ENCODE results near the gene CPEB4.

CPEB4 gene

DNA sequence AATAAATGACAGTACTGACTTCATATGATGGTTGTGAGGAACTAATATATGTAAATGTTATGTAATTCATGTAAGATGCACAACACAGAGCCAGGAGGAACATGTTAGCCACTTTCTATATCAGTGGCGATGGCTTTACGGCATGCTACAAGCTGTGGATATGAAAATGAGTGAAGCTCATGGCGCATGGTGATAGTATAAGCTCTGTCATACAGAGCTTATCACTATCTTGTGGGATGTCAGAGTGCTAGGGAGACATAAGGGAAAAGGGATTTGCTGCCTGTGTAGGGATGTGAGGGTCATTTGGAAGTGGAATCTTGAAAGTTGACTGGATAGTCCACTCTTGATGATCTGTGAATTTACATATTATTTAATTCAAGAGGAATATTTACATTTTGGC, 13.6 kb downstream of the CPEB4 start:
- Histone ChIP-seq H3K4me3 (ENCODE audit: low read depth, low read length) (no peak overlapping the region), H2BK5ac (ENCODE audit: low read depth, low read length, poor library complexity) (no peak overlapping the region), H3K27me3 (ENCODE audit: insufficient read depth, low read length) (no peaks in the 10 kb centered on the region), H2BK120ac (ENCODE audit: insufficient read depth, low read length, poor library complexity) (no peak overlapping the region), H2AK5ac (ENCODE audit: low read length) (no peak overlapping the region), H3K14ac (ENCODE audit: low read length) (no peak overlapping the region), H3K4me2 (ENCODE audit: low read length) (no peak overlapping the region), H2AFZ (ENCODE audit: insufficient read depth, low read length, poor library complexity) (no peak overlapping the region), H3K4ac (ENCODE audit: low read depth, low read length) (no peak overlapping the region), H3K4me1 (ENCODE audit: control insufficient read depth in 1 of 2, insufficient read depth in 2 of 2, low read length in 2 of 2) (no peaks in the 10 kb centered on the region), H3K27ac (ENCODE audit: low read depth, low read length) (no peak overlapping the region), H3K18ac (ENCODE audit: low read length) (no peak overlapping the region), H3K36me3 (ENCODE audit: control insufficient read depth in 1 of 2, insufficient read depth in 2 of 2, low read length in 2 of 2) (peaks cover 2 to 5% of the 10 kb centered on the region in 2 experiments), H2BK12ac (ENCODE audit: low read length) (no peak overlapping the region), H3K79me1 (ENCODE audit: low read length) (no peaks in the 10 kb centered on the region), H3K23ac (ENCODE audit: low read length) (peak overlapping the region; percentile 61), H3K9ac (ENCODE audit: low read length) (no peak overlapping the region), H4K91ac (ENCODE audit: low read depth, low read length) (no peak overlapping the region), H4K12ac (ENCODE audit: low read depth, low read length) (no peak overlapping the region), H3K79me2 (ENCODE audit: control insufficient read depth, insufficient read depth, low read length, poor library complexity) (peaks cover 3% of the 10 kb centered on the region), H3K9me3 (ENCODE audit: insufficient read depth, low read depth, low read length) (no peaks in the 10 kb centered on the region), H4K8ac (ENCODE audit: low read depth, low read length) (no peak overlapping the region)
- WGBS (ENCODE audit: extremely low coverage, insufficient coverage, insufficient read length), result no CpG with 5 or more reads among the region's 3 CpGs
- DNase-seq, result no peak

DNA sequence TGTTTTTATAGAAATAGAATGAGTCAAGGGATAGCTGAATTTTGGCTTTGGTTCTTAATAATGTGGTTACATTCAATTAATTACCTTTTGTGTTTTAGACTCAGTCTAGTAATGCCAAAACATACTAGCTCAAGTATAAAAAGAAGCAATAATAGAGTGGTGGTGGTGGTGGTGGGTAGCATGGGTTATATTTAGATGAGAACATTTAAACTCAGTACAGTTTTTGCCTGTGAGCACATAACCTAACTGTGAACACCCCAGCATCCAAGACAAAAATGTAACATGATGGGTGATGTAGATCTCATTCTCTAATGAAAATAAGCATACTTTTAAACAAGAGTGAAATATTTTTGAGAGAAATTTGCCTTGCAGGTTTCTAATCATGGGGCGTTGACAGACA, 14.2 kb downstream of the CPEB4 start:
- H3K18ac ChIP-seq (ENCODE audit: low read length), result no peak overlapping the region
- H3K9me3 ChIP-seq (ENCODE audit: insufficient read depth, low read depth, low read length), result no peaks in the 10 kb centered on the region
- no peak overlapping the region for H3K4me2 ChIP-seq (ENCODE audit: low read length)
- H3K9ac ChIP-seq (ENCODE audit: low read length), result no peak overlapping the region
- H2BK120ac ChIP-seq (ENCODE audit: insufficient read depth, low read length, poor library complexity), result no peak overlapping the region
- WGBS (ENCODE audit: extremely low coverage, insufficient coverage, insufficient read length), result no CpG with 5 or more reads among the region's 1 CpG
- no peak overlapping the region for H2BK5ac ChIP-seq (ENCODE audit: low read depth, low read length, poor library complexity)
- no peak overlapping the region for H3K14ac ChIP-seq (ENCODE audit: low read length)
- no peak overlapping the region for H2BK12ac ChIP-seq (ENCODE audit: low read length)
- H3K79me1 ChIP-seq (ENCODE audit: low read length), result no peaks in the 10 kb centered on the region
- no peak overlapping the region for H3K4me3 ChIP-seq (ENCODE audit: low read depth, low read length)
- no peak overlapping the region for H4K91ac ChIP-seq (ENCODE audit: low read depth, low read length)
- DNase-seq, result no peak
- H3K79me2 ChIP-seq (ENCODE audit: control insufficient read depth, insufficient read depth, low read length, poor library complexity), result peaks cover 3% of the 10 kb centered on the region
- H3K27ac ChIP-seq (ENCODE audit: low read depth, low read length), result no peak overlapping the region
- no peak overlapping the region for H3K23ac ChIP-seq (ENCODE audit: low read length)
- H4K8ac ChIP-seq (ENCODE audit: low read depth, low read length), result no peak overlapping the region
- H3K27me3 ChIP-seq (ENCODE audit: insufficient read depth, low read length), result no peaks in the 10 kb centered on the region
- H3K36me3 ChIP-seq (ENCODE audit: control insufficient read depth in 1 of 2, insufficient read depth in 2 of 2, low read length in 2 of 2), result peaks cover 2 to 5% of the 10 kb centered on the region in 2 experiments
- no peak overlapping the region for H2AK5ac ChIP-seq (ENCODE audit: low read length)
- H3K4ac ChIP-seq (ENCODE audit: low read depth, low read length), result no peak overlapping the region
- no peak overlapping the region for H2AFZ ChIP-seq (ENCODE audit: insufficient read depth, low read length, poor library complexity)
- H4K12ac ChIP-seq (ENCODE audit: low read depth, low read length), result no peak overlapping the region
- H3K4me1 ChIP-seq (ENCODE audit: control insufficient read depth in 1 of 2, insufficient read depth in 2 of 2, low read length in 2 of 2), result no peaks in the 10 kb centered on the region

DNA sequence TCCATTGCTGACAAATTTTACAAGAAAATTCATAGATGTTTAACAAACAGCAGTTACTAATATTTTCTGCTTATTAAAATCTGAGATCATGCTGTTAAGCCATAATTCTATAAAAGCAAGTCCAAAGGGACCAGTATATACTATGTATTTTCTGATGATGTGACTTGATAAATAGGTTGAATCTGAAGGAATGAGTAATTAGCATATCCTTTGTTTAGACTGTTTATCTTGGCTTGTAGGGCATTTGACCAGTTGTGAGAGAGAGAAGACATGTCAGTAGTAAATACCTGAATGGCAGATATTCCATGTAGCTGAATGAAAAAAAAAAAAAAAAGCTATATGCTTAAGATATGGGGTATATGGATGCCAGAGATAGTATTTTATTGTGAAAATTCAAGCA, 14.6 kb downstream of the CPEB4 start:
- Histone ChIP-seq H3K4ac (ENCODE audit: low read depth, low read length) (no peak overlapping the region), H3K23ac (ENCODE audit: low read length) (no peak overlapping the region), H4K12ac (ENCODE audit: low read depth, low read length) (no peak overlapping the region), H2BK120ac (ENCODE audit: insufficient read depth, low read length, poor library complexity) (no peak overlapping the region), H3K18ac (ENCODE audit: low read length) (no peak overlapping the region), H3K9ac (ENCODE audit: low read length) (no peak overlapping the region), H2BK12ac (ENCODE audit: low read length) (no peak overlapping the region), H3K27ac (ENCODE audit: low read depth, low read length) (no peak overlapping the region), H3K27me3 (ENCODE audit: insufficient read depth, low read length) (no peaks in the 10 kb centered on the region), H3K36me3 (ENCODE audit: control insufficient read depth in 1 of 2, insufficient read depth in 2 of 2, low read length in 2 of 2) (peaks cover 2 to 5% of the 10 kb centered on the region in 2 experiments), H2AK5ac (ENCODE audit: low read length) (no peak overlapping the region), H2BK5ac (ENCODE audit: low read depth, low read length, poor library complexity) (no peak overlapping the region), H3K14ac (ENCODE audit: low read length) (no peak overlapping the region), H3K79me1 (ENCODE audit: low read length) (no peaks in the 10 kb centered on the region), H3K4me3 (ENCODE audit: low read depth, low read length) (no peak overlapping the region), H2AFZ (ENCODE audit: insufficient read depth, low read length, poor library complexity) (no peak overlapping the region), H3K9me3 (ENCODE audit: insufficient read depth, low read depth, low read length) (no peaks in the 10 kb centered on the region), H4K91ac (ENCODE audit: low read depth, low read length) (no peak overlapping the region), H4K8ac (ENCODE audit: low read depth, low read length) (no peak overlapping the region), H3K79me2 (ENCODE audit: control insufficient read depth, insufficient read depth, low read length, poor library complexity) (peaks cover 3% of the 10 kb centered on the region), H3K4me2 (ENCODE audit: low read length) (no peak overlapping the region), H3K4me1 (ENCODE audit: control insufficient read depth in 1 of 2, insufficient read depth in 2 of 2, low read length in 2 of 2) (no peaks in the 10 kb centered on the region)
- no peak for DNase-seq

DNA sequence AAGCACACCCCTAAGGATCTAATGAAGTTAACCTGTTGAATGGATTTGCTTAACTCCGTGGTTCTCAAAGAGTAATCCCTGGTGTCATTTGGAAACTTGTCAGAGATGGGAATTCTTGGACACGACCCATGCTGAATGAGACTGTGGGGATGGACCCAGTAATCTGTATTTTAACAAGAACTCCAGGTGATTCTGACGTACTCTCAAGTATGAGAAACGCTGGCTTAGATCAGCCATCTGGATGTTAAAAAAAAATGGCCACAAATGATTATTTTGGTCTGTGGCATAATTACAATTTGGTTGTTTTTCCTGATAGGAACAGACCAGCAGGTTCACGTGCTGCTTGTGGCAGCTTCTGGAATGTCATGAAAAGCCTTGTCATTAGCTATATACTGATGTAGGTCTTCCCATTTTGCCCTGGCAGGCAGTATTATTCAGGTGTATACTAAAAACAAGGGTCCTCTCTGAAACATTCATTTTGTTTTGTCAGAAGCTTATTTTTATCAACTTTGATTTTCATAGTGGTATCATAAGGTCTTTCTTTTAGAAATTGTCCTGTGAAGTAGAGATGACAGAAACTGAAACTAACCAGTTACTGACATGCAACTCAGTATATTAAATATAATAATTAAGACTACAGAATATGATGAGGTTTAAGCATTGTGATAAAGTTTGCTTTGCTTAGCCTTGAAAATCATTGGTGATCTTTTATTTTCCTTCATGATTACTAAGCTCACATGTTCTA, 15.4 kb downstream of the CPEB4 start:
- WGBS (ENCODE audit: extremely low coverage, insufficient coverage, insufficient read length), result no CpG with 5 or more reads among the region's 5 CpGs
- H3K79me1 ChIP-seq (ENCODE audit: low read length), result no peaks in the 10 kb centered on the region
- no peaks in the 10 kb centered on the region for H3K27me3 ChIP-seq (ENCODE audit: insufficient read depth, low read length)
- H2AK5ac ChIP-seq (ENCODE audit: low read length), result no peak overlapping the region
- H3K79me2 ChIP-seq (ENCODE audit: control insufficient read depth, insufficient read depth, low read length, poor library complexity), result peaks cover 3% of the 10 kb centered on the region
- H2AFZ ChIP-seq (ENCODE audit: insufficient read depth, low read length, poor library complexity), result no peak overlapping the region
- H4K91ac ChIP-seq (ENCODE audit: low read depth, low read length), result no peak overlapping the region
- H2BK120ac ChIP-seq (ENCODE audit: insufficient read depth, low read length, poor library complexity), result no peak overlapping the region
- H3K4me2 ChIP-seq (ENCODE audit: low read length), result no peak overlapping the region
- no peak overlapping the region for H2BK5ac ChIP-seq (ENCODE audit: low read depth, low read length, poor library complexity)
- no peak overlapping the region for H3K27ac ChIP-seq (ENCODE audit: low read depth, low read length)
- no peak overlapping the region for H3K4me3 ChIP-seq (ENCODE audit: low read depth, low read length)
- no peak overlapping the region for H3K4ac ChIP-seq (ENCODE audit: low read depth, low read length)
- H3K14ac ChIP-seq (ENCODE audit: low read length), result no peak overlapping the region
- H4K12ac ChIP-seq (ENCODE audit: low read depth, low read length), result no peak overlapping the region
- no peak overlapping the region for H4K8ac ChIP-seq (ENCODE audit: low read depth, low read length)
- peaks cover 2 to 4% of the 10 kb centered on the region in 2 experiments for H3K36me3 ChIP-seq (ENCODE audit: control insufficient read depth in 1 of 2, insufficient read depth in 2 of 2, low read length in 2 of 2)
- H3K4me1 ChIP-seq (ENCODE audit: control insufficient read depth in 1 of 2, insufficient read depth in 2 of 2, low read length in 2 of 2), result no peaks in the 10 kb centered on the region
- H3K18ac ChIP-seq (ENCODE audit: low read length), result no peak overlapping the region
- no peak overlapping the region for H2BK12ac ChIP-seq (ENCODE audit: low read length)
- no peaks in the 10 kb centered on the region for H3K9me3 ChIP-seq (ENCODE audit: insufficient read depth, low read depth, low read length)
- no peak overlapping the region for H3K23ac ChIP-seq (ENCODE audit: low read length)
- no peak for DNase-seq
- H3K9ac ChIP-seq (ENCODE audit: low read length), result no peak overlapping the region
